Transverse colon (tissue), 4 donors: ENCODE results near the gene COX7A2. TPM values are rescaled to one million over a fixed set of nuclear protein-coding genes. Genes with fewer than 3 reads are reported as not detected.
A peak's percentile ranks its signal among the peaks of the same experiment; 100 is the strongest.

Source experiments
- DNase-seq: peaks from one replicate; pipeline ENCODE4 v3.0.0-alpha.2; 2019
- H3K27ac ChIP-seq, 4 donors: fragments of 200-600 bp; sonication (generic); 2 replicates each; pipeline ENCODE4 v1.5.1; 2016 to 2018; ENCODE audit warnings: inconsistent platforms in 4 of 4
- H3K27me3 ChIP-seq: fragments of 200-600 bp; sonication (generic); 2 replicates; pipeline ENCODE4 v1.5.1; 2017; ENCODE audit warnings: inconsistent platforms
- H3K36me3 ChIP-seq, 4 donors: fragments of 200-600 bp; sonication (generic); 2 replicates each; pipeline ENCODE4 v1.5.1; 2017 to 2019; ENCODE audit warnings: inconsistent platforms in 4 of 4
- H3K4me1 ChIP-seq, 4 donors: fragments of 200-600 bp; sonication (generic); 2 replicates each; pipeline ENCODE4 v1.5.1; 2017 to 2020; ENCODE audit warnings: inconsistent platforms in 4 of 4
- H3K4me3 ChIP-seq, 4 donors: fragments of 200-600 bp; sonication (generic); 1 replicate in 1 of 4; 2 replicates in 3 of 4; pipeline versions ENCODE4 v1.5.1 to v1.6.1; 2017 to 2019; ENCODE audit warnings: inconsistent platforms in 4 of 4
- H3K9me3 ChIP-seq, 2 donors: fragments of 200-600 bp; sonication (generic); 2 replicates each; pipeline ENCODE4 v1.5.1; 2017 to 2019; ENCODE audit warnings: inconsistent platforms in 2 of 2
- CTCF ChIP-seq, 5 experiments: fragments of 200-600 bp in 3 of 5; fragments of 450-650 bp in 2 of 5; sonication (generic) in 3 of 5; IDR thresholded peaks; 1 replicate in 2 of 5; 2 replicates in 3 of 5; pipeline ENCODE4 v1.5.1; 2016 to 2017; ENCODE audit warnings: antibody characterized with exemption in 5 of 5, inconsistent platforms in 3 of 5, mild to moderate bottlenecking in 2 of 5, moderate library complexity in 1 of 5
- EP300 ChIP-seq: sonication (generic); formaldehyde crosslinking; IDR thresholded peaks from one replicate; pipeline ENCODE4 v1.6.1; 2017; ENCODE audit warnings: antibody characterized with exemption, low read depth
- POLR2A ChIP-seq: fragments of 450-650 bp; IDR thresholded peaks from one replicate; pipeline ENCODE4 v1.6.1; 2016; ENCODE audit warnings: antibody characterized with exemption, mild to moderate bottlenecking, moderate library complexity
- POLR2AphosphoS5 ChIP-seq, 3 donors: sonication (generic); formaldehyde crosslinking; IDR thresholded peaks; one replicate each; pipeline ENCODE4 v1.6.1; 2016; ENCODE audit warnings: antibody characterized with exemption in 3 of 3
- WGBS, 2 donors: methylation state at CpG; one replicate each; pipeline ENCODE4 v1.1.5; 2018; ENCODE audit warnings: low coverage in 1 of 2; 5-methylcytosine and 5-hydroxymethylcytosine counted together
- in situ Hi-C, 4 donors: fragments of 200-750 bp; cut with MboI; loops; one replicate each; pipeline versions ENCODE4 v1.15.0 to v1.15.1; 2017; ENCODE audit warnings: low sequenced_read_pairs in 3 of 4, low pct_ligation_motif_present in 1 of 4, low pct_unique_long_range_greater_than_20kb in 1 of 4
- intact Hi-C: fragments of 100-400 bp; cut with DNase I; formaldehyde crosslinking; loops from one replicate; pipeline ENCODE4 v1.15.1; 2023; ENCODE audit warnings: low total_unique reads
- total RNA-seq, 4 donors: library from RNA; depleted of rRNA; stranded (reverse); fragments of >200 nt; gene quantifications; one replicate each; pipeline ENCODE4 v1.1.0, GENCODE V29; 2016

The COX7A2 gene
- total RNA-seq, 4 donors from 2014 or later = 146 to 469 (median 349) TPM

- no peaks in the 10 kb centered on the region for H3K4me1 ChIP-seq
- no peak for TF ChIP-seq POLR2A
- no peak for TF ChIP-seq EP300
- no peak for TF ChIP-seq CTCF (IDR thresholded peaks at IDR 0.05)
- no peak for TF ChIP-seq POLR2AphosphoS5 (IDR thresholded peaks at IDR 0.05)
- H3K27ac ChIP-seq = no peak overlapping the region
- H3K36me3 ChIP-seq = peaks cover 0 to 8% (median 3%) of the 10 kb centered on the region in 4 donors
- H3K27me3 ChIP-seq = no peaks in the 10 kb centered on the region
- WGBS, 2 donors = 64 to 70% methylated on average over 2 of the region's 2 CpGs
- in situ Hi-C loops (no loop called here), intact Hi-C loops (no loop called here)
- no peaks in the 10 kb centered on the region for H3K9me3 ChIP-seq
- H3K4me3 ChIP-seq = no peak overlapping the region
- no peak for DNase-seq
Measured at GRCh38 chr6:75250552-75250951, 7.0 kb upstream of the COX7A2 start.

- in situ Hi-C loops = no loop called here
Measured at GRCh38 chr6:75249837-75250236, 6.2 kb upstream of the COX7A2 start.

GRCh38 chr6:75246386-75246785 lies 2.8 kb upstream of the COX7A2 start:
- DNase-seq = no peak
- no peak overlapping the region for H3K27ac ChIP-seq
- in situ Hi-C loops = no loop called here
- no peak overlapping the region for H3K4me3 ChIP-seq
- 29 to 41% methylated on average over 2 of the region's 2 CpGs for WGBS, 2 donors
- H3K9me3 ChIP-seq = no peaks in the 10 kb centered on the region
- TF ChIP-seq CTCF (IDR thresholded peaks at IDR 0.05) = no peak
- no peak for TF ChIP-seq POLR2AphosphoS5 (IDR thresholded peaks at IDR 0.05)
- TF ChIP-seq EP300 = no peak
- no peak for TF ChIP-seq POLR2A
- no peaks in the 10 kb centered on the region for H3K36me3 ChIP-seq
- H3K4me1 ChIP-seq = peaks cover 0 to 23% (median 15%) of the 10 kb centered on the region in 4 donors
- no peaks in the 10 kb centered on the region for H3K27me3 ChIP-seq
- intact Hi-C loops = no loop called here

More at GRCh38 chr6:75249837-75250236, 6.2 kb upstream of the COX7A2 start:
- TF ChIP-seq CTCF (IDR thresholded peaks at IDR 0.05) = no peak
- TF ChIP-seq POLR2A = no peak
- TF ChIP-seq POLR2AphosphoS5 (IDR thresholded peaks at IDR 0.05) = no peak
- no peak for TF ChIP-seq EP300
- Histone ChIP-seq H3K9me3 (no peaks in the 10 kb centered on the region), H3K4me1 (peaks cover 0 to under 1% (median 0%) of the 10 kb centered on the region in 4 donors), H3K4me3 (no peak overlapping the region), H3K27me3 (no peaks in the 10 kb centered on the region), H3K36me3 (peaks cover 0 to 1% (median under 1%) of the 10 kb centered on the region in 4 donors), H3K27ac (no peak overlapping the region)
- intact Hi-C loops = no loop called here
- no peak for DNase-seq

- Histone ChIP-seq H3K27me3 (no peaks in the 10 kb centered on the region), H3K36me3 (peaks cover 0 to 20% (median 9%) of the 10 kb centered on the region in 4 donors), H3K4me3 (peak overlapping the region; percentile 38 to 74 (median 57)), H3K4me1 (peaks cover 0 to 33% (median 18%) of the 10 kb centered on the region in 4 donors), H3K27ac (peak overlapping the region; percentile 89 to 95 (median 92)), H3K9me3 (no peaks in the 10 kb centered on the region)
- DNase-seq = no peak
- intact Hi-C loops (no loop called here), in situ Hi-C loops (no loop called here)
- WGBS, 2 donors = 10 to 13% methylated on average over 8 to 15 of the region's 15 CpGs
- TF ChIP-seq EP300 (no peak), POLR2A (no peak), POLR2AphosphoS5 (IDR thresholded peaks at IDR 0.05) (no peak), CTCF (IDR thresholded peaks at IDR 0.05) (no peak)
Measured at GRCh38 chr6:75244063-75244584, 523 bp upstream of the COX7A2 start.
